OCI-M1 (cell line): ENCODE data around the gene UQCR10.

Source experiments
- DNase-seq: peaks from one replicate; lab custom pipeline; 2025; lab: John Stamatoyannopoulos, UW

UQCR10 gene

DNA sequence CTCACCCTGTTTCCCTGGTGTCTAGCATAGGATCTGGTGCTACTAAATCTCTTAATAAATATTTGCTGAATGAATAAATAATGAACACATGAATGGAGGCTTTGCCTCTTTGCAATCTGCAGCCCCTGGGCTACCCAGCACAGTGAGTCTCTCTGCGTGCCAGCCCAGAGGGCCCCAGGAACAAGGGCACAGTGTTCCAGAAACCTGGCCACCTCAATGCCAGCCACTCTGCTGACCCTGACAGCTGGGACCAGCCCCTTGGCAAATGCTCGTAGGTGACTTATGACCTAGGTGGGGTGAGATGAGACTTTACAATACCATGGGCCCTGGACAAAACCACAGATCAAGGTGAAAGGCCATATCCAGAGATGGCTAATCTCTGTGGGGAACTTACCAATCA lies 31.6 kb downstream of the UQCR10 start:
- DNase-seq: no peak

DNA sequence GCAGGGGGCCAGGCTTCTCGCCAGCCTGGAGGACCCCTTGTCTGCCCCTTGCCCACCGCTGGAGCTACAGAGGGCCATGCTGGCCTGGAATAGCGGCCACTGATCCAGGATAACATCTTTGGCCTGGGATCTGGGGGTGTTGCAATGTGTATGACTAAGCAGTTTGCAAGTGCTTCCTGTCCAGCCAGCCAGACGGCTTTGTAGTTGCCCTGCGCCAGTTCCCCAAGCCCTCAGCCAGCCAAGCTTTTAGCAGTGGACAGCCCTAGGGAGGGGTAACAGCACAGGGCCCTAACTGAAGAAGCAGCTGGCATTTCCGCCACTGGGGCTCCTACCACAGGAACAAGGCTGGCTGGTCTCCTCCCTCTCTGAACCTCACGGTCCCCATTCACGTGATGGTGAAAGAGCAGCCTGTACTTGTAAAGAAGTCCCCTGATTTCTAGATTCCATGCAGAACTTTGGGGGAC lies 32.1 kb downstream of the UQCR10 start:
- peak; percentile 91 for DNase-seq

DNA sequence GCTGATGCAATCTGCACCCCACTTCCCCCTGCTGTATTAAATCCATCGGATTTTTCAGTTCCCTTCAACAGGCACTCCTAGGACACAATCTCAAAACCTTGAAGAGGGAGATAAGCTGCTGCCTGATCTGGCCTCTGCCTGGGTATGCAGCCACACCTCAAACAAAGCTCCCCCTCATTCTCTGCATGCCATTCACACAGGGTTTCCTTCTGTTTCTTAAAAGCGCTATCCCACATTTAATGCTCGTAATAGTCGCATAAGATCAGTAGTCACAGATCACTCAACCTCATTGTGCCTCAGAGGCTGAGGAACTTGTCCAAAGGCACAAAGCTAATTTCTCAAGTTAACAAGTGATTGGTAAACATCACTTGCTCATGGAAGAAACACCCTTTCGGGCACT lies 34.0 kb downstream of the UQCR10 start:
- no peak for DNase-seq

DNA sequence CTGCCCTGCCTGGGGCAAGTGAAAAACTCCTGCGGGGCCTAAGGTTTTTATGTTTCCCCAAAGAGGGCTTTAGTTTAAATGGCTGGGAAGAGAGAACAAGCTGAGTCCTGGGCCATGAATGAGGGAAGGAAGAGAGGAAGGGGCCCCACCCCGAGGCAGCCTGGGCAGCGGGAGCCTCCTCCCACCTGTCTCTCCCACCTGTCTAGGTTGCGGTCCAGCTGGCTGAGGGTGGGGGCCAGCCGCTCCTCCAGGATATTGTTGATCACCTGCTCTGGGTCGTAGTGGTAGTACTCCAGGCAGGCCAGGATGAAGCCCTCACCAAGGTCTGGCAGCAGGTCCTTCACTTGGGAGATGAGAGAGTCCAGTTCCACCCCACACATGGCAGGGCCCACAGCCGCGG lies 34.6 kb downstream of the UQCR10 start:
- no peak for DNase-seq

DNA sequence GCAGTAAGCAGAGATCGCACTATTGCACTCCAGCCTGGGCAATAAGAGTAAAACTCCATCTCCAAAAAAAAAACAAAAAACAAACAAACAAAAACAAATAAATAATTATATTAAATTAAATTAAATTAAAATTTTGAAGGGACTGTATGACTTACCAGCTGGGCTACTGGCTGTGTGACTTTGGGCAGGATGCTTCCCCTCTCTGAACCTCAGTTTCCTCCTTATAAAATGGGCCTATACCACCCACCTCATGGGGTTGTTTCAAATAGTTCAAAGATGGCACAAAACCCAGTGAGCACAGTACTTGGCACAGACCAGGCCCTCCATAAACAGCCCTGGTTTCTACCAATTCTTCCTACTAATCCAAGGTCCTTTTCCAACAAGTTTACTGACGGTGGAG lies 36.0 kb downstream of the UQCR10 start:
- no peak for DNase-seq

DNA sequence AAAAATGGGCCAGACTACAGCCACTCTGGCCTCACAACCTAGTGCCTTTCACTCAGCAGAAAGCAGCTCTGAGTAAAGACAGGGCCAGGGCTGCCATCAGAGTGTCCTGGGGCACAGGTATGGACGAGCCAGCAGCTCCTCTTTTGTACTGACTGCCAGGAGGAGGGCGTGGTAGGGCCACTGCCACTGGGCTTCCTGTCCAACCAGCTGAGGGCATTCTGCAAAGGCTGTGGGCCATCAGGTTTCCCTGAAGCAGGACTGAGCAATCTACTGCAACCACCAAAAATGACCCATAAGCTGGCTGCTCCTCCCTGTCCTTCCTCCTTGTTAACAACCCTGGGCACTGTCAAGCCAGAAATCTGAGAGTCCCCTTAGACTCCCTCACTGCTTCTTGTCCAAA lies 37.8 kb downstream of the UQCR10 start:
- no peak for DNase-seq

DNA sequence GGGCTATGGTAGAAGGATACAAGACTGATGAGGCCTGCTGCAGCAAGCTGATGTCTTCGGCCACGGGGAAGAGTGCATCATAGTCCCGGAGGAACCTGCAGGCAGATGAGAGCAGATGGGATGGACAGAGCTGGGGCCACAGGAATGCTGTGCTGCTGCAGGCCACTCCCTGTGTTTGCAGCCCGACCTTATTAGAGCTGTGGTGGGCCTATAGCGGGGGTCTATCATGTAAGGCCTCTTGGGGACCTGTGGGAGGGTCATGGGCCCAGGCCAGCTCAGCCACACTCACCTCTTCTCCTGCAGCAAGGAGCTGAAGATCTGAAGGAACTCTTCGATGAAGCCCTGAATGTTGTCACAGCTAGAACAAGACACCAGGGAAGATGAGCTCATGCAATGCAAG lies 39.0 kb downstream of the UQCR10 start:
- DNase-seq: no peak

DNA sequence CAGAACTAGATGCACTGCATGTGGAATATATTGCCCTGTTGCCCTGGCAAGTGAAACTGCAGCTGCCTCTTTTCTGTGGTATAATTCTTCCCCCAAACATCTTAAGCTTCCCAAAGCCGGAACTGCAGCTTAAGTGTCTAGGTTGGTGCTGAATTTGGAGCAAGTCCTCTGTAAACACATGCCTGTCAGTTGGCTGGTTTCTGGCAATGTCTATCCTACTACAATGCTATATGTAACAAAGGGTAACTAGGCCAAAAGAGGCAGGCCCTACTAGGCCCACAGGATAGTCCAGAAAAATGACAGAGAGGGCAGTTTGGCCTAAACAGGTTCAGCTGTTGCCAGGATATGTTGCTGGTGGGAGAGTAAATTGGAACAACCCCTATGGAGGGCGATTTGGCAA lies 43.0 kb downstream of the UQCR10 start:
- DNase-seq: no peak

DNA sequence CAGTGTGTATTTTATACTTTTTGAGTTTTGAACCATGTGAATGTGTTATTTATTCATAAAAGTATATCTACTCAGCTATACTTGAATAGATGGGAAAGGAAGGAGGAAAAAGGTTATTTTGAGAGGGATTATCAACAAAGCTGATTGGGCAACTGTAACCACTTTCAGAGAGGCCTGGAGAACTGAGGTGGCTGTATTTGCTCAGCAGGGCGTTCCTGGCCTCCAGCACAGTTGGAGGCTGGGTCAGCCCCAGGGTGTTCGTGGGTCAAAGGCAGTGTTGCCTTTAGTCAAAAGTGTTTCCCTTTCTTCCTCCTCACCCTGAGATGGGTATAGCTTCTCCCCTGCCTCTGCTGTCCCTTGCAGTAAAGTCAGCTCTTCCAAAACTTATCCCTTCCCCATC lies 44.2 kb downstream of the UQCR10 start:
- no peak for DNase-seq

DNA sequence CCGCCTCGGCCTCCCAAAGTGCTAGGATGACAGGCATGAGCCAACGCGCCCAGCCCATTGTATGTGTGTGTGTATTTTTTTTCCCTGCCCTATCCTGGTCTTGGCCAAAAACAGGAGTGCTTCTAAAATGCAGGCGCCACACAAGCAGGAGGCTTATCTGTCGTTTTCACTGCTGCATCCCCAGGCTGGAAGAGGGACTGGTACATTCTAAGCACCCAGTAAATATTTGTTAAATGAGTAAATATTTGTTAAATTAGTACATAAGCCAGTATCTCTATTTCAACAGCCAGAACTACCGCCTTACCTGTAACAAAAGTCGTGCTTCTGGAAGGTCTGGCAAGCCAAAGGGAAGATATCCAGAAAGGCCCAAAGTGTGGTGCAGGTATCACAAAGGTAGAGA lies 46.0 kb downstream of the UQCR10 start:
- no peak for DNase-seq

DNA sequence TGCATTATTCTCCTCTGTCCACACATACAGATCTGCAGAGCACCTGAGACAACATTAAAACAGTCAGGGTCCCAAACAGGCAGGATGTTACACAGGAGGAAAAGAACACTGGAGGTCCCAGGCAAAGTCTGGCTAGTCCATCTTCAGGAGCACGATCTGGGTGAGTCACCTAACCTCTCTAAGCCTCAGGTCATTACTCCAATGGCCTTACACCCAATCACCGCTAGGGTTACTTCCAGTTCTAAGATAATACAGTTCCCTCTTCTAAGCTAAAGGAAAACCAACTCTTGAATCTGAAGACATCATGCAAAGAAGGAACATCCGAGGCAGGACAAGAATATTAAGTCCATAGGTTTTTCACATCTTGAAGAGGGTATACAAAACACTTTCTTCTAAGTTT lies 46.4 kb downstream of the UQCR10 start:
- peak; percentile 24 for DNase-seq

DNA sequence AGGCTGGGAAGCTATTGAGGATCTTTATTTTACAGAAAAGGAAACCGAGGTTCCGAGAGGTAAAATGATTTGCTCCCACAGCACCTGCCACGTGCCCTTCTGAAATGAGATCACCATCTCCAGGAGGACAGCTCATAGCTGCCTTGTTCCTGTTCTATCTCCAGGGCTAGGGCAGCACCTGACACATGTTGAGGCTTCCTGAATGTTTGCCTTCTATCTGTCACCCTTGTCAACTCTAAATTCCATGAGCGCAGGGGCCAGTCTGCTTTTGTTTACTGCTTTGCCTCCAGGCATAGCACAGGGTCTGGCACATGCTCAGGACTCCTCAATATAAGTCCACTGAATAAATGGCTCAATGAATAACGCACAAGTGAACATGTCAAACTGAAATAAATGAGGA lies 46.8 kb downstream of the UQCR10 start:
- DNase-seq: no peak

DNA sequence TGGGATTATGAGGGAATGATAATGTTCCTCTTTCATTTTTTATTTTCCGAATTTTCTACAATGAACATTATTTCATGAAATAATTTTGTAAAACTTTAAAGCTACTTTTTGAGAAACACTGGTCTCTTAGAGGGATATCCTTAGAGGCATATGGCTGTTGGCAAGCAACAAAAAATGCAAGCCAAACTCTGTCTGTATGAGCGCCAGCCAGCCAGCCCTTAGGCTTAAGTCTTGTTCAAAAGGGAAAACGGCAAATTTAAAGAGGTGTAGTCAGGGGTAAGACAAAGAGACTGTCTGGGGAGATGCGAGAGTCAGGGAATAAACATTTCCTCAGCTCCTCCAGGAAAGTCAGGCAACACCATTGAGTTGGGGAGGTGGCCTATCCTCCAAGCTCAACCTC lies 48.4 kb downstream of the UQCR10 start:
- no peak for DNase-seq

DNA sequence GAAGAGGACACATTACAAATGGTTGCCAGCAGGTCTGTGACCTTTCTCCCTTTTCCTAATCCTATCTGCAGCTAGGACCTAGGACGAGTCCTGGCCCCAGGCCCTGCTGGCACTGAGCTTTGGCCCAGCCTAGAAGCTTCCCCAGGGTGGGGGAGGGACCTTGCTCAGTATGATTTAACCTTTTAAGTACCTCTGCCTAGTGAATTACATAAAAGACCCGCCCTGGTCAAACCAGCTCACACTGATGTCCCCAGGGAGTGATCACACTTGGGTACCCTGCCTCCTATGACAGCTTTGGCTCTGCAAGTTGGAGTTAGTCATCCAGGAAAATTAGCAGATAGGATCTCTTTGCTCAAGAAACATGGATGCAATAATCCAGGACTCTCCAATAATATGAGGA lies 49.0 kb downstream of the UQCR10 start:
- DNase-seq: no peak

DNA sequence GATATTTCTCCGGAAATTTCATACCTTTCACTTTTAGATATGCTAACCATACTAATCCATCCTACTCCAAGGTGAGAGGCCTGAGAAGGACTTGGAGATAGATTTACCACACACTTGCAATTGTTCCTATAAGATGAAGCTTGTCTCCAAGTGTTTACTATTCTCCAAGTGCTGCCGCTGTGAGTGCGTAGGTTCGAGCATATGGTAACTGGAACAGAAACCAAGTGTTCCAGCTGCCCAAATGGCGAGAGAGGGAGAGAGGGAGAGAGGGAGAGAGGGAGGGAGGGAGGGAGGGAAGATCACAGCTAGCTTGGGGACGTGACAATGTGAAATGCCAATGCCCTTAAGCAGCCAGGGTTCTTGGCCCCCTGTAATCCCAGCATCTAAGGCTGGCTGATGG lies 49.4 kb downstream of the UQCR10 start:
- DNase-seq: no peak

DNA sequence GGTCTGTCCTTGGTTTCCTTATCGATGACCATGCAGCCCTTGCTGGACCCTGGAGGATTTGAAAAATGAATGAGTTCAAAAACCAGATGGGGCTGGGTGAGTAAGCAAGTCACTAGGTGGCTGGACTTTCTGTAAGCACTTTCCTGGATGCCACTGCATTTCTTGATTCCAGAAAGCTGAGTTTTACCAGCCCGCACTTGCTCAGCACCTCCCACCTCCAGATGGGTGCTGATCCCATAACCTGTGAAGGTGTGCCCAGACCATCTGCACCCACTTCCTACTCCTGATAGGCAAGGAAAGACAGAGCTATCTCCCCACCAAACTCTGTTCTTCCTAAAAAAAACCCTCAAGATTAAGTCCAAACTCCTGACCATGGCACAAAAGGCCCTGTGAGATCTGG lies 49.8 kb downstream of the UQCR10 start:
- no peak for DNase-seq

DNA sequence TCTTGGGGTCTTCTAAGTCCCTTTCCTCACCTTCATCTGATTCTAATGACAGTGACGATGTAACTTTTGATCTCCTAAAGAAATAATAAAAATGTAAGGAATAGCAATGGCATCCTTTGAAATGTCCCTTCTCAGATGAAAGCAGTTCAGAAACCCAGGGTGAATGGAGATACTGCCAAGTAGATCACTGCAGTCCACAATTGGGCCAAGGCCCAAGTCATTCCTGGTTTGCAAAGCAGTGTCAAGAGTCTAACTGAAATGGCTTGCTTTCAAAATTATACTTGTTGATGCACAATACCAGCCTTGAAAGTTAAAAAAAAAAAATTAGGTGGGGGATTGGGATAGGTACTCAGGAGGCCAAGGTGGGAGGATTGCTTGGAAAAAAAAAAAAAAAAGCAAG lies 50.6 kb downstream of the UQCR10 start:
- DNase-seq: no peak

DNA sequence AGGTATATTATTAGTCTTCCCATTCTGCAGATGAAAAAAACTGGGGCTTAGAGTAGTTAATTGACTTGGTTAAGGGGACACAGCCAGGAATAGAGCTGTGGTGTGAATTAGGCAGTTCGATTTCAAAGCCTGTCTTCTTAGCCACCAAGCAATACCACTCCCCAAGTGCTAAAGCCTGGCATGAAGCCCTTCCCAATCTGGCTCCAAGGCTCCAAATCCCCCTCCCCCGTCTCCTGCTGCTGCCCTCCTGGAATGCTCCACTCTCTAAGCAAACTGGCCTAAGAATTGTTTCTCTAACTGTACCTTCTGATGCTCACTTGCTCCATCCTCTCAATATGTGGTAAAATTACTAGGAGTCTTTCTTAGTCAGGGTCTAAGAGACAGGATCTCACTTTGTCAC lies 52.3 kb downstream of the UQCR10 start:
- no peak for DNase-seq
